Esophagus squamous epithelium (tissue), 5 donors: ENCODE data around the gene CHD8. TPM values are rescaled to one million over a fixed set of nuclear protein-coding genes. Genes with fewer than 3 reads are reported as not detected.
"Not testable (repeated sequence)": the region's sequence is repeated elsewhere in the genome, so short reads cannot be mapped to it uniquely, and the experiment has no call there.

ENCODE experiments used
- DNase-seq: peaks from one replicate; lab custom pipeline; 2025; lab: John Stamatoyannopoulos, UW
- H3K27ac ChIP-seq, 4 donors: fragments of 200-600 bp; sonication (generic); one replicate each; pipeline ENCODE4 v1.5.1; 2016 to 2019; ENCODE audit warnings: mild to moderate bottlenecking in 1 of 4
- H3K27me3 ChIP-seq, 4 donors: fragments of 200-600 bp; sonication (generic); 1 replicate in 3 of 4; 2 replicates in 1 of 4; pipeline versions ENCODE4 v1.5.1 to v1.6.0; 2017 to 2021; ENCODE audit warnings: antibody characterized with exemption in 1 of 4
- H3K36me3 ChIP-seq, 3 donors: fragments of 200-600 bp; sonication (generic); one replicate each; pipeline ENCODE4 v1.5.1; 2016 to 2019
- H3K4me1 ChIP-seq, 3 donors: fragments of 200-600 bp; sonication (generic); one replicate each; pipeline ENCODE4 v1.5.1; 2017 to 2019
- H3K4me3 ChIP-seq, 4 donors: fragments of 200-600 bp; sonication (generic); 1 replicate in 3 of 4; 2 replicates in 1 of 4; pipeline ENCODE4 v1.5.1; 2016 to 2019; ENCODE audit warnings: mild to moderate bottlenecking in 2 of 4, moderate library complexity in 1 of 4
- H3K9me3 ChIP-seq, 3 donors: fragments of 200-600 bp; sonication (generic); one replicate each; pipeline ENCODE4 v1.5.1; 2016 to 2019
- CTCF ChIP-seq, 6 experiments: fragments of 450-650 bp in 4 of 6; fragments of 200-600 bp in 2 of 6; sonication (generic) in 2 of 6; IDR thresholded peaks; one replicate each; pipeline ENCODE4 v1.5.1; 2016 to 2019; ENCODE audit warnings: antibody characterized with exemption in 6 of 6, mild to moderate bottlenecking in 4 of 6, moderate library complexity in 4 of 6
- POLR2A ChIP-seq, 4 donors: fragments of 450-650 bp; IDR thresholded peaks; one replicate each; pipeline ENCODE4 v1.6.1; 2017; ENCODE audit warnings: antibody characterized with exemption in 4 of 4, mild to moderate bottlenecking in 4 of 4, moderate library complexity in 3 of 4
- WGBS, 2 donors: methylation state at CpG; one replicate each; pipeline ENCODE4 v1.1.5; 2018; 5-methylcytosine and 5-hydroxymethylcytosine counted together
- intact Hi-C: fragments of 100-400 bp; cut with DNase I; formaldehyde crosslinking; loops from one replicate; pipeline ENCODE4 v1.15.0; 2022
- total RNA-seq, 4 donors: library from RNA; depleted of rRNA; stranded (reverse); fragments of >200 nt; gene quantifications; one replicate each; pipeline ENCODE4 v1.1.0, GENCODE V29; 2016
- donor health status: DM: yes; HTN: yes; CAD: no.

The CHD8 gene
- total RNA-seq, 4 donors from 2014 or later = 43.8 to 51.9 (median 47.6) TPM

- TF ChIP-seq CTCF (IDR thresholded peaks at IDR 0.05) (no peak), POLR2A (IDR thresholded peaks at IDR 0.05) (no peak)
- H3K27ac ChIP-seq = peak overlapping the region in 3 of 4 donors; percentile 92 to 98 (median 93)
- H3K4me3 ChIP-seq = peak overlapping the region; percentile 61 to 93 (median 88)
- intact Hi-C loops = no loop called here
- DNase-seq = no peak
- 16 to 24% methylated on average over 12 to 15 of the region's 15 CpGs for WGBS, 2 donors
- no peaks in the 10 kb centered on the region for H3K9me3 ChIP-seq
- peaks cover 0 to 22% (median 0%) of the 10 kb centered on the region in 3 donors for H3K36me3 ChIP-seq
- no peaks in the 10 kb centered on the region for H3K27me3 ChIP-seq
- H3K4me1 ChIP-seq = peaks cover 12 to 58% (median 16%) of the 10 kb centered on the region in 3 donors
These were observed 929 bp downstream of the CHD8 start for GRCh38 chr14:21454843-21455544.

- WGBS, 2 donors = 73 to 86% methylated on average over 1 of the region's 1 CpG
- Histone ChIP-seq H3K27me3 (no peaks in the 10 kb centered on the region), H3K4me3 (no peak overlapping the region), H3K27ac (no peak overlapping the region), H3K4me1 (peaks cover 8 to 55% (median 18%) of the 10 kb centered on the region in 3 donors), H3K36me3 (peaks cover 0 to 8% (median 0%) of the 10 kb centered on the region in 3 donors), H3K9me3 (no peaks in the 10 kb centered on the region)
- no peak for DNase-seq
- TF ChIP-seq POLR2A (IDR thresholded peaks at IDR 0.05) (no peak), CTCF (IDR thresholded peaks at IDR 0.05) (no peak)
- intact Hi-C loops = no loop called here
These were observed 6.1 kb downstream of the CHD8 start for GRCh38 chr14:21449899-21450216.

- intact Hi-C loops, H3K27me3 ChIP-seq, H3K4me1 ChIP-seq, H3K36me3 ChIP-seq, H3K9me3 ChIP-seq, H3K27ac ChIP-seq, DNase-seq, H3K4me3 ChIP-seq: not testable (repeated sequence)
- 71% methylated on average over 1 of the region's 1 CpG; no CpG with 5 or more reads in 1 of the 2 donors for WGBS, 2 donors
These were observed 13.3 kb downstream of the CHD8 start for GRCh38 chr14:21442657-21443056.

- Histone ChIP-seq H3K27ac (no peak overlapping the region), H3K36me3 (no peaks in the 10 kb centered on the region), H3K9me3 (no peaks in the 10 kb centered on the region), H3K4me1 (peaks cover 9 to 19% (median 9%) of the 10 kb centered on the region in 3 donors), H3K4me3 (no peak overlapping the region), H3K27me3 (no peaks in the 10 kb centered on the region)
- intact Hi-C loops = no loop called here
- DNase-seq = no peak
- TF ChIP-seq POLR2A (IDR thresholded peaks at IDR 0.05) = no peak
- no peak for TF ChIP-seq CTCF (IDR thresholded peaks at IDR 0.05)
These were observed 15.1 kb downstream of the CHD8 start for GRCh38 chr14:21440859-21441258.

GRCh38 chr14:21437063-21437901 lies 18.6 kb downstream of the CHD8 start:
- peak in 1 of 4 donors; percentile 57 for TF ChIP-seq POLR2A (IDR thresholded peaks at IDR 0.05)
- TF ChIP-seq CTCF (IDR thresholded peaks at IDR 0.05) = no peak
- DNase-seq = peak; percentile 92
- intact Hi-C loops = no loop called here
- H3K27me3 ChIP-seq = no peaks in the 10 kb centered on the region
- H3K4me1 ChIP-seq = peaks cover 13 to 39% (median 15%) of the 10 kb centered on the region in 3 donors
- H3K36me3 ChIP-seq = no peaks in the 10 kb centered on the region
- H3K4me3 ChIP-seq = peak overlapping the region; percentile 86 to 98 (median 93)
- H3K9me3 ChIP-seq = no peaks in the 10 kb centered on the region
- 4% methylated on average over 17 to 23 of the region's 33 CpGs for WGBS, 2 donors
- H3K27ac ChIP-seq = peak overlapping the region; percentile 88 to 96 (median 95)
